ENCODE results near the gene ATP5IF1. TPM values are rescaled to one million over a fixed set of nuclear protein-coding genes. Genes with fewer than 3 reads are reported as not detected.

ATP5IF1 gene
- total RNA-seq, 6 donors from 2014 or later: 86.1 to 320 (median 186) TPM

DNA sequence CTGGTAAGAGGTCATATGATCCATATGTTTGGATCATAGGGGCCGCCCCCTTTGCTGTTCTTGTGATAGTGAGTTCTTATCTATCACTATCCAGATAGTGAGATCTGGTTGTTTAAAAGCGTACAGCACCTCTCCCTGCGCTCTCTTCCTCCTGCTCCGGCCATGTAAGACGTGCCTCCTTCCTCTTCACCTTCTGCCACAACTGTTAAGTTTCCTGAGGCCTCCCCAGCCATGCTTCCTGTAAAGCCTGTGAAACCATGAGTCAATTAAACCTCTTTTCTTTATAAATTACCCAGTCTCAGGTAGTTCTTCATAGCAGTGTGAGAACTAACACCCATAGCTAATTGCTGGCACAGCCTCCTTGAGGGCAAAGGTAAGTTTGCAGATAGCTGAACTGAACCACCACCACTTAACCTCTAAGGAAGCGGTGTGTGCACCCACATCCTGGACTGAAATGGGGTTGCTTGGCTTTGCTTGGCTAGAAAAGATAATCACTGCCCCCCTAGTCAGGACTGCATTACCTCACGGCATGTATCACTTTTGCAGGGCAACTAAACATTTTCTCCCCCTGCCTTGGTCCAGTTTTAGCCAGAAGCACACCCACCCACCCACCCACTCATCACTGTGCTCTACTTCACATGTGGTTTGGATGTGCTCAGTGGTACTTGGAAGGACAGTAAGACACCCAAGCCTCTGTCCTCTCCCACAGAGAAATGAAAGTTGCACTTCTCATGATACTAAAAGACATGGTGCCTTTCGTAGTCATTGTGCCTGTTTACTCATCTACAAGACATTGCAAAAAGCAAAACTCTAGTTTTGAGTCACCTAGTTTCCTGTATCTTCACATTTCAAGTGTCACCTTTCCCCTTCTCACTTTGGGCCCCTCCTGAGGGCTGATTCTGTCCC is 36.3 kb upstream of the ATP5IF1 start:
- no peak for ATAC-seq (ENCODE audit: low FRiP score in 2 of 2)
- Histone ChIP-seq H3K4me3 (no peak overlapping the region), H3K27me3 (no peaks in the 10 kb centered on the region), H3K9me3 (no peaks in the 10 kb centered on the region), H3K27ac (peak overlapping the region in 1 of 4 donors; percentile 13), H3K36me3 (peaks cover 22 to 72% (median 62%) of the 10 kb centered on the region in 4 donors), H3K4me1 (no peaks in the 10 kb centered on the region)
- WGBS, 2 donors: 74 to 78% methylated on average over 8 of the region's 8 CpGs
- TF ChIP-seq, protein P1, sequence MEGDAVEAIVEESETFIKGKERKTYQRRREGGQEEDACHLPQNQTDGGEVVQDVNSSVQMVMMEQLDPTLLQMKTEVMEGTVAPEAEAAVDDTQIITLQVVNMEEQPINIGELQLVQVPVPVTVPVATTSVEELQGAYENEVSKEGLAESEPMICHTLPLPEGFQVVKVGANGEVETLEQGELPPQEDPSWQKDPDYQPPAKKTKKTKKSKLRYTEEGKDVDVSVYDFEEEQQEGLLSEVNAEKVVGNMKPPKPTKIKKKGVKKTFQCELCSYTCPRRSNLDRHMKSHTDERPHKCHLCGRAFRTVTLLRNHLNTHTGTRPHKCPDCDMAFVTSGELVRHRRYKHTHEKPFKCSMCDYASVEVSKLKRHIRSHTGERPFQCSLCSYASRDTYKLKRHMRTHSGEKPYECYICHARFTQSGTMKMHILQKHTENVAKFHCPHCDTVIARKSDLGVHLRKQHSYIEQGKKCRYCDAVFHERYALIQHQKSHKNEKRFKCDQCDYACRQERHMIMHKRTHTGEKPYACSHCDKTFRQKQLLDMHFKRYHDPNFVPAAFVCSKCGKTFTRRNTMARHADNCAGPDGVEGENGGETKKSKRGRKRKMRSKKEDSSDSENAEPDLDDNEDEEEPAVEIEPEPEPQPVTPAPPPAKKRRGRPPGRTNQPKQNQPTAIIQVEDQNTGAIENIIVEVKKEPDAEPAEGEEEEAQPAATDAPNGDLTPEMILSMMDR (IDR thresholded peaks at IDR 0.05): peak in 1 of 6 experiments; percentile 8
- TF ChIP-seq EP300 (IDR thresholded peaks at IDR 0.05): no peak
- TF ChIP-seq POLR2A (IDR thresholded peaks at IDR 0.05): no peak
- TF ChIP-seq POLR2AphosphoS5 (IDR thresholded peaks at IDR 0.05): no peak
- DNase-seq: peak in 1 of 2 donors; percentile 31

DNA sequence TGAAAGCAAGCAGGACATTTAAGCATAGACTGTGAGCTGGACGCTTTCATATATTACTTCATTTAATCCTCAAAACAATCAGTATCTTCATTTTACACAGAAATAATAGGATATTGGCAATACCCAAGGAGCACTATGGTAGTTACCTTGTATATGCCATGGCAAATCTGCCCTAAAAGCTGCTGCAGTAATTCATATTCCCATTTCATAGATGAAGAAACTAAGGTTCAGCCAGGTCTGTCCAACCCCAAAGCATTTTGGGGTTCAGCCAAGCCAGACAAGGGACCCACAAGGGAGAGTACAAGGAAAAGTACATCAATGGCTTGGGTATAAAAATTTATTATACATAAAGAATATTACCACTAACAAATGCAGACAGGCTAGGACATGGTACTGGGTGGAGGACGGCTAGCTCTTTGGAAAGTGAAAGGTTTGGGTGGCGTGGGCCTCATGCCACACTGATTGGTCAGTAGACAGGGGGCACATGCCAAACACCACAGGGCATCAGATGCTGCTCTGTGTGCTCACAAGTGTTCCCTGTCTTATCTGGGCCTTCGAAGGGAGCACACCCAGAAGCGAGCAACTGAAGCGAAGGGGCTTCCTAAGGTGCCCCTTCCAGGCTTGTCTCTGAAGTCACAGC is 35.6 kb upstream of the ATP5IF1 start:
- no peaks in the 10 kb centered on the region for H3K4me1 ChIP-seq
- no peaks in the 10 kb centered on the region for H3K27me3 ChIP-seq
- TF ChIP-seq EP300 (IDR thresholded peaks at IDR 0.05) (no peak), POLR2AphosphoS5 (IDR thresholded peaks at IDR 0.05) (no peak), POLR2A (IDR thresholded peaks at IDR 0.05) (no peak)
- TF ChIP-seq, protein P1 (IDR thresholded peaks at IDR 0.05): no peak
- WGBS, 2 donors: 93 to 96% methylated on average over 5 to 6 of the region's 6 CpGs
- no peak overlapping the region for H3K27ac ChIP-seq
- no peaks in the 10 kb centered on the region for H3K9me3 ChIP-seq
- H3K36me3 ChIP-seq: peaks cover 25 to 76% (median 67%) of the 10 kb centered on the region in 4 donors
- DNase-seq: no peak
- ATAC-seq (ENCODE audit: low FRiP score in 2 of 2): no peak
- H3K4me3 ChIP-seq: no peak overlapping the region

GRCh38 chr1:28205243-28205642 is 30.7 kb upstream of the ATP5IF1 start:
- ATAC-seq (ENCODE audit: low FRiP score in 2 of 2): no peak
- Histone ChIP-seq H3K4me3 (no peak overlapping the region), H3K36me3 (peaks cover 30 to 93% (median 67%) of the 10 kb centered on the region in 4 donors), H3K27ac (no peak overlapping the region), H3K4me1 (peaks cover 0 to 8% (median 3%) of the 10 kb centered on the region in 4 donors), H3K27me3 (no peaks in the 10 kb centered on the region), H3K9me3 (no peaks in the 10 kb centered on the region)
- TF ChIP-seq POLR2A (IDR thresholded peaks at IDR 0.05) (no peak), EP300 (IDR thresholded peaks at IDR 0.05) (no peak), POLR2AphosphoS5 (IDR thresholded peaks at IDR 0.05) (no peak)
- TF ChIP-seq, protein P1 (IDR thresholded peaks at IDR 0.05): no peak
- no peak for DNase-seq
- 80 to 91% methylated on average over 4 of the region's 4 CpGs for WGBS, 2 donors

- TF ChIP-seq POLR2A (IDR thresholded peaks at IDR 0.05) (no peak), EP300 (IDR thresholded peaks at IDR 0.05) (no peak), POLR2AphosphoS5 (IDR thresholded peaks at IDR 0.05) (no peak)
- TF ChIP-seq, protein P1 (IDR thresholded peaks at IDR 0.05): peak; percentile 27 to 73 (median 60)
- H3K27me3 ChIP-seq: no peaks in the 10 kb centered on the region
- H3K9me3 ChIP-seq: no peaks in the 10 kb centered on the region
- ATAC-seq (ENCODE audit: low FRiP score in 2 of 2): peak; percentile 79
- peaks cover 20 to 84% (median 36%) of the 10 kb centered on the region in 4 donors for H3K36me3 ChIP-seq
- H3K4me1 ChIP-seq: peaks cover 0 to 8% (median 3%) of the 10 kb centered on the region in 4 donors
- WGBS, 2 donors: 37 to 41% methylated on average over 4 of the region's 4 CpGs
- no peak overlapping the region for H3K4me3 ChIP-seq
- peak in 1 of 2 donors; percentile 60 for DNase-seq
- H3K27ac ChIP-seq: peak overlapping the region in 2 of 4 donors; percentile 23 to 30
Observed at GRCh38 chr1:28208818-28209441, 27.0 kb upstream of the ATP5IF1 start.

All from upper lobe of left lung (tissue), 6 donors.